ENCODE data around the gene MAP3K10.

MAP3K10 gene

DNA sequence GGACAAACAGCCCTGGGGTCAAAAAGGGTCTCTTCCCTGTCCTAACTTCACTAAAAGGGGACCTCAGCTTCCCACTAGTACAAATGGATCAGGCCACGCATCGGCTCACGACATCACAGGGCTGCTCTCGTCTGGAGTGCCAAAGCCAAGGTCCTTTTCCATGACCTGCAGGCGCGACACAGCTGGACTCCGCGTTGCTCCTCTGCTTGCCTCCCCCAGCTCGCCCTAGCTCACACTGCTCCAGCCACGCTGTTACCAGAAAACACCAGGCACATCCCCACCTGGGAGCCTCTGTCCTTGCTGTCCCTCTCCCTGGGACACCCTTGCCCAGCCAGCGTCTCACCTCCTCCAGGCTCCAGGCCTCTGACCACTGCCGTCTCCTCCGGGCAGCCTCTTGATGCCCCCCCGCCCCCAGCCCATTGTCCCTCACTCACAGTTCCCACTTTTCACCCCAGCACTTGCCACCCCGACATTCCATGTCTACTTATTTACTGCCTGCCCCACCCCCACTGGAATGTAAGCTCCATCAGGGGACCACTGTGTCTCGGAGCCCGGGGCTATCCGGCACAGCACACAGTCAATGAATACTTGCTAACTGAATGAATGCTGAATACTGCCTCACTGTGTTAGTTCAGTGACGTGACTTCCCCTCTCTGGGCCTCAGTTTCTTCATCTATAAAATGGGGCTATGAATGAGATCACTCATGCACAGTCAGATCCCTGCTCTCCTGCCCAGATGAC lies 73.3 kb downstream of the MAP3K10 start:
- no peak for ATAC-seq (ENCODE audit: low read depth)
- Histone ChIP-seq H3K27me3 (ENCODE audit: insufficient read depth, poor library complexity, severe bottlenecking) (no peaks in the 10 kb centered on the region), H3K9me3 (ENCODE audit: severe bottlenecking) (no peaks in the 10 kb centered on the region), H3K4me1 (ENCODE audit: insufficient read depth, poor library complexity, severe bottlenecking) (no peaks in the 10 kb centered on the region), H3K36me3 (ENCODE audit: low read depth) (peaks cover 17% of the 10 kb centered on the region), H3K27ac (ENCODE audit: poor library complexity, severe bottlenecking) (no peak overlapping the region), H3K4me3 (ENCODE audit: severe bottlenecking) (no peak overlapping the region)
- DNase-seq (ENCODE audit: low spot score) = no peak
- TF ChIP-seq, protein P1, sequence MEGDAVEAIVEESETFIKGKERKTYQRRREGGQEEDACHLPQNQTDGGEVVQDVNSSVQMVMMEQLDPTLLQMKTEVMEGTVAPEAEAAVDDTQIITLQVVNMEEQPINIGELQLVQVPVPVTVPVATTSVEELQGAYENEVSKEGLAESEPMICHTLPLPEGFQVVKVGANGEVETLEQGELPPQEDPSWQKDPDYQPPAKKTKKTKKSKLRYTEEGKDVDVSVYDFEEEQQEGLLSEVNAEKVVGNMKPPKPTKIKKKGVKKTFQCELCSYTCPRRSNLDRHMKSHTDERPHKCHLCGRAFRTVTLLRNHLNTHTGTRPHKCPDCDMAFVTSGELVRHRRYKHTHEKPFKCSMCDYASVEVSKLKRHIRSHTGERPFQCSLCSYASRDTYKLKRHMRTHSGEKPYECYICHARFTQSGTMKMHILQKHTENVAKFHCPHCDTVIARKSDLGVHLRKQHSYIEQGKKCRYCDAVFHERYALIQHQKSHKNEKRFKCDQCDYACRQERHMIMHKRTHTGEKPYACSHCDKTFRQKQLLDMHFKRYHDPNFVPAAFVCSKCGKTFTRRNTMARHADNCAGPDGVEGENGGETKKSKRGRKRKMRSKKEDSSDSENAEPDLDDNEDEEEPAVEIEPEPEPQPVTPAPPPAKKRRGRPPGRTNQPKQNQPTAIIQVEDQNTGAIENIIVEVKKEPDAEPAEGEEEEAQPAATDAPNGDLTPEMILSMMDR (IDR thresholded peaks at IDR 0.05; ENCODE audit: poor library complexity, severe bottlenecking) = no peak
